ENCODE data around the gene DEFB113.

DEFB113 gene

DNA sequence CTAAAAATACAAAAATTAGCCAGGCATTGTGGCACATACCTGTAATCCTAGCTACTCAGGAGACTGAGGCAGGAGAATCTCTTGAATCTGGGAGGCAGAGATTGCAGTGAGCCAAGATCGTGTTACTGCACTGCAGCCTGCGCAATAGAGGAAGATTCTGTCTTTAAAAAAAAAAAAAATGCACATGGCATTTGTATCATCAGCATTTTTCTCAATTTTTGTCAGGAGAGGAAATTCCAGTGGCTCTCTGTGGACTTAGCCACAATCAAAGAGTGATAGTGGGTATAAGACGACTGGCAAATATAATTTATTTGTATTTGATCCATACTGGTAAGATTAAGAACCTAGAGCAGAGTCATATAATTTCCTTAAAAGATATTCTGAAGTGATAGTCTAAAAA lies 34.0 kb downstream of the DEFB113 start:
- DNase-seq (ENCODE audit: low read depth): no peak

DNA sequence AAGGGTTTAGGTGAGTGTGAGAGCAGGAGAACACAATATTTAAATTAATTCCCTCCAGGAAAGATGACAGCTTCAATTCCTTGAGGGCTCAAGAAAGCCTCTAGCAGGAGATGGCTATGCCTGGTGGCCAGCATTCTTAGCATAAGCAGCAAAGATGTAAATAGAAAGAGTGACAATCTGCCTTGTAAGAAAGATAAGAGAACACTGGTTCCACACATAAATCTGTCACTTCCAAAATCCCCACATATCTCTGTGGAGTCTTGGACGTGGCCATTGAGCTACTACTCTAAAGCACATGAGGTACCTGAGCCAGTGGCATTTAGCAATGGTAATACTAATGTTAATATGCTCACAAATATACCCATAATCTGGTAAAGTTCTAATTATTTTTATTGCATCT lies 34.7 kb downstream of the DEFB113 start:
- no peak for DNase-seq (ENCODE audit: low read depth)

DNA sequence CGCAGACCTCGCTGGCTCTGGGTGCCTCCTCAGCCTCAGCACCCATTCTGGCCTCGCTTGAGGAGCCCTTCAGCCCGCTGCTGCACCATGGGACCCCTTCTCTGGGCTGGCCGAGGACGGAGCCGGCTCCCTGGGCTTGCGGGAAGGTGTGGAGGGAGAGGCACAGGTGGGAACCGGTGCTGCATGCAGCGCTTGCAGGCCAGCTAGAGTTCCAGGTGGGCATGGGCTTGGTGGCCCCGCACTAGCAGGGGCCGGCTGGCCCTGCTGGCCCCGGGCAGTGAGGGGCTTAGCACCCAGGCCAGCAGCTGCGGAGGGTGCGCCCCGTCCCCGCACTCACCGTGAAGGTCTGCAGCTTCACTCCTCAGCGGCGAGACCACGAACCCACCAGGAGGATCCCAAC lies 35.9 kb downstream of the DEFB113 start:
- DNase-seq (ENCODE audit: low read depth): no peak

DNA sequence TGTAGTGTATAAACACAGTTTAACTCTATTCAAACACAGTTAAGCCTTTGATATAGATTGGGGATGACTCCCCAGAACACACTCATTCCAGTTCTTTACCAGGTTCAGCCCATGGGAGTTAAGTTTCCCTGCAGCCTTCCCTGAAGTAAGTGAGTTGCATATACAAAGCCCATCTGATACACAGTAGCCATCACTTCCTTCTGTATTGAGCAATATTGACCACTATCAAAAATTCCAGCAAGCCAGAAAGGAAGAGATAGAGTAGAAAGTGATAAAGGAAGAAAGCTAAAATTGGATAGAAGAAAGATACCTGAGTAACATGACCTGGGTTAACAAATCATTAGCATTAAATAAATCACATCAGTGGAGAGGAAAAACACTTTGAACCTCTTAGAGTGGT lies 40.1 kb downstream of the DEFB113 start:
- no peak for DNase-seq (ENCODE audit: low read depth)

DNA sequence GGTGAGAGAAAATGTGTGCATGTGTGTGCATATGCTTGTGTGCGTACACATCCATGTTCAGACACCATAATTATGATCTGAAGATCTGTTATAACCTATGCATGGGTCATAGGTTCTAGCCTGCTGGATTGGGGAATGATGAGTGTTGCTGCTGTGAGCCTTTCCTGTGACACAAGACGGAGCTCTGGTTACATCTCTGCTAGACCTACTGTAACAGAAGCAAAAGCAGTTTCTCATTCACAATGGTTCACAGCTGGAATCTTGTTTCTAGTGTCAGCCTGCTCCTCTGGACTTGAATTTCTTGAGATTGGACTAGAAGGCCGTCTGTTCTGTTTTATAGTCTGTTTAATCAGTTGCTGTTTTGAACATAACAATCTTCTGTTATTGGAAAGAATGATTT lies 45.6 kb downstream of the DEFB113 start:
- no peak for DNase-seq (ENCODE audit: low read depth)

DNA sequence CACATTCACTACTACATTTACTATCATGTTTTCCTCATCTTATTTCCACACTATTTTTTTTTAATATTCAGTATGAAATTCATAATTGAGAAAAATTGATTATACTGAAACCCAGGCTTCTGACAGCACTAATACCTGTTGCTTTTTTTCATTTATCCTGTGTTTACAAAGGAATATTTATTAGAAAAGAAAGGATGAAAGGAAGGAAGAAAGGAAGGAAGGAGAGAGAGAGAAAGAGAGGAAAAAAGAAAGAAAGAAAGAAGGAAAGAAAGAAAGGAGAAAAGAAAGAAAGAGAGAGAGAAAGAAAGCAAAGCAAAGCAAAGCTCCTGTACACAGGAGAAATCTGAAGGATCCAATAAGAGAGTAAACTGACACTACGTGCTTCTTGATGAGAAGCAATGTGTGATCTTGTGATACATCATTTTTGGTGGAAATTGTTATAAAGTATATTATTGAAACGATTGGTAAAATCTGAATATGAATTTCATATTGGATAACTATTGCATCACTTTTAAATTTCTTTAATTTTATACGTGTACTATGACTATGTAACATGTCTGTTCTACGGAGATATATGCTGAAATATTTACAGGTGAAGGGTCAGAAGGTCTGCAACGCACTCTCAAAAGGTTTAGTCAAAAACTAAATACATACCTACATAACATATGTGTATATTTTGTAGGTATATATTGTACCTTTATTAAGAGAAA lies 49.3 kb downstream of the DEFB113 start:
- no peak for DNase-seq (ENCODE audit: low read depth)

DNA sequence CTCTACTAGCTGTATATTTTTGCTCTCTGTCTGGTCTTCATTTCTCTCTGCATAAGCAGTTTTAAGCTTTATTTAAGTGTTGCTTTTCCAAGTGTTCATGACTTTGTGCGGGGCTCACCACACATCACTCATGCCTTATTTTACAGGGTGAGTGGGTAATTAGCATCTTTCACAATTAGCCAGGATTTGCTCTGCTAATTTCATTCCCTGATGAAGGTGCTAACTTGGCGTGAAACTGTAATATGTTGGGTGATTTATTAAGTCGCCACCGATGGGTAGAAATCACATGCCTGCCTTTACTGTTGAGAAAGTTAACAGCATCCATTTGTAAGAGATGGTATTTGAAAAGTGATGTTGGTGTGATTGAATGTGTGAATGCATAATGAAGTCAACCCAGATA lies 50.2 kb downstream of the DEFB113 start:
- no peak for DNase-seq (ENCODE audit: low read depth)

DNA sequence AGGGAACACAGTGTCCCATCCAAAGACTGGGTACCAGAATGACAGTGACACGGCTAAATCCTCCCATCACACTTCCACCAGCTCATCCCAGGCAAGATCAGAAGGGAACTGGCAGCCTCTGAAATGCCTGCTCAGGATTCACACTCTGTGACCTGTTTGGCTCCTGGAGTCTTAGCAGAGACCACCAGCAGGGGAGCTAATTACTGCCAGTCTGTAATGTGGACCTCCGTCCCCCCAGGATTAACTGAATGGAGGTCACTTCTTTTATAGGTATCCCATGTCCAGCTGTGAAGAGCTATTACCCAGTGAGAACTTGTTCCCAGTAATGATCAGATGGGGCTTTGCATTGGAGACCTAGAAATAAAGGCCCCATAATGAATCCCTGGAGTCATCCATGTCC lies 50.6 kb downstream of the DEFB113 start:
- no peak for DNase-seq (ENCODE audit: low read depth)

Data from activated T-helper 1 cell treated with Interleukin-2 at 50 U/mL for 16 hours (primary cell).